Panc1 (cell line): ENCODE measurements around the gene CMIP. TPM values are rescaled to one million over a fixed set of nuclear protein-coding genes. Genes with fewer than 3 reads are reported as not detected.

ENCODE experiments used
- ATAC-seq: fragments of 200-7000 bp; cut with Tn5 transposase; 2 replicates; pipeline ENCODE4 v1.9.1; 2020; ENCODE audit warnings: mild to moderate bottlenecking, moderate library complexity
- BruUV-seq: library from RNA; stranded (reverse); fragments of 400-500 nt; replicated peaks from 2 replicates; lab custom pipeline; 2021; lab: Mats Ljungman, UMichigan
- CTCF ChIA-PET: fragments of 300-600 bp; sonication (Branson Sonifier 250); formaldehyde crosslinking; loops from one replicate; lab custom pipeline; 2022; ENCODE audit warnings: antibody characterized with exemption; lab: Charles Lee
- POLR2A ChIA-PET: fragments of 300-600 bp; sonication (Branson Sonifier 250); formaldehyde crosslinking; loops from one replicate; lab custom pipeline; 2022; ENCODE audit warnings: antibody characterized with exemption; lab: Charles Lee
- DNase-seq: peaks from one replicate; pipeline ENCODE4 v3.0.0-alpha.2; 2010; ENCODE audit warnings: low read depth, low spot score
- H3K27ac ChIP-seq: 2 replicates; pipeline ENCODE4 v1.5.1; 2011; ENCODE audit warnings: mild to moderate bottlenecking, low read length, inconsistent platforms
- H3K27me3 ChIP-seq: fragments of 200-500 bp; sonication (Bioruptor generic); 2 replicates; pipeline ENCODE4 v1.6.0; 2014; ENCODE audit warnings: low read length, inconsistent platforms; ENCODE audit not compliant: control insufficient read depth, insufficient read depth
- H3K36me3 ChIP-seq: fragments of 200-500 bp; sonication (Bioruptor generic); 2 replicates; pipeline ENCODE4 v1.5.1; 2014; ENCODE audit warnings: inconsistent platforms, mild to moderate bottlenecking, low read length, moderate library complexity; ENCODE audit not compliant: control insufficient read depth, insufficient read depth
- H3K4me1 ChIP-seq: 2 replicates; pipeline ENCODE4 v1.5.1; 2011; ENCODE audit warnings: inconsistent platforms, mild to moderate bottlenecking, low read length, moderate library complexity; ENCODE audit not compliant: control insufficient read depth, insufficient read depth
- H3K4me3 ChIP-seq, 2 experiments: 2 replicates each; pipeline ENCODE4 v1.5.1; 2011 to 2012; ENCODE audit warnings: low read depth in 2 of 2, low read length in 2 of 2, mild to moderate bottlenecking in 2 of 2, inconsistent platforms in 1 of 2, moderate library complexity in 1 of 2
- H3K9me3 ChIP-seq: fragments of 200-500 bp; sonication (Bioruptor generic); 2 replicates; pipeline ENCODE4 v1.5.1; 2014; ENCODE audit warnings: low read depth, mild to moderate bottlenecking, inconsistent platforms, low read length, moderate library complexity; ENCODE audit not compliant: control insufficient read depth, insufficient read depth
- CTCF ChIP-seq: fragments of 450-650 bp; IDR thresholded peaks from 2 replicates; pipeline ENCODE4 v1.5.1; 2017; ENCODE audit warnings: mild to moderate bottlenecking
- POLR2AphosphoS5 ChIP-seq: IDR thresholded peaks from 2 replicates; pipeline ENCODE4 v1.6.1; 2012; ENCODE audit warnings: mild to moderate bottlenecking, low read depth, low read length, moderate library complexity
- REST ChIP-seq, 2 experiments: IDR thresholded peaks; 2 replicates each; pipeline ENCODE4 v1.6.1; 2011 to 2012; ENCODE audit warnings: low read depth in 2 of 2, control low read depth in 1 of 2, low read length in 1 of 2, mild to moderate bottlenecking in 1 of 2, moderate library complexity in 1 of 2; ENCODE audit not compliant: insufficient read depth in 1 of 2
- SIN3A ChIP-seq: IDR thresholded peaks from 2 replicates; pipeline ENCODE4 v1.6.1; 2012; ENCODE audit warnings: low read depth, mild to moderate bottlenecking, low read length, moderate library complexity, borderline replicate concordance; ENCODE audit not compliant: insufficient read depth
- TCF7L2 ChIP-seq: IDR thresholded peaks from 2 replicates; pipeline ENCODE4 v1.6.1; 2011; ENCODE audit warnings: mild to moderate bottlenecking, low read depth, low read length, inconsistent platforms
- in situ Hi-C: cut with HindIII; loops from 2 replicates; pipeline ENCODE4 v1.10.0; 2016; ENCODE audit warnings: low sequenced_read_pairs, low pct_unique_long_range_greater_than_20kb
- intact Hi-C: fragments of 100-400 bp; cut with micrococcal nuclease; formaldehyde crosslinking; loops from one replicate; pipeline ENCODE4 v1.10.0; 2022; ENCODE audit not compliant: unreplicated experiment
- total RNA-seq: library from RNA; stranded (reverse); gene quantifications from one replicate; pipeline ENCODE4 v1.2.1, GENCODE V29; 2021; ENCODE audit not compliant: unreplicated experiment

Gene CMIP
- total RNA-seq, 1 experiment from 2014 or later, result 49.7 TPM

- no TSS peak for BruUV-seq
These were observed 123.6 kb downstream of the CMIP start for GRCh38 chr16:81567987-81568748.

GRCh38 chr16:81568749-81569087 lies 124.1 kb downstream of the CMIP start:
- POLR2A ChIA-PET, result no interaction called here

More at GRCh38 chr16:81567987-81568748, 123.6 kb downstream of the CMIP start:
- intact Hi-C loops, result no loop called here
- TF ChIP-seq SIN3A (no peak), REST (IDR thresholded peaks at IDR 0.05; ENCODE audit: insufficient read depth in 1 of 2, low read depth in 2 of 2, low read length in 1 of 2) (no peak), TCF7L2 (no peak), POLR2AphosphoS5 (no peak), CTCF (no peak)
- Histone ChIP-seq H3K9me3 (no peaks in the 10 kb centered on the region), H3K4me3 (no peak overlapping the region; a peak in 1 of 4 replicates), H3K27me3 (no peaks in the 10 kb centered on the region), H3K4me1 (peaks cover 40% of the 10 kb centered on the region), H3K36me3 (no peaks in the 10 kb centered on the region), H3K27ac (peak overlapping the region; percentile 86)
- no peak for DNase-seq
- in situ Hi-C loops, result no loop called here
- peak; percentile 90 for ATAC-seq
- CTCF ChIA-PET, result interaction anchor here (0.6 kb wide), 1 partner anchor 129 kb away, joined by 7 read pairs; no protein-coding TSS in a partner anchor
- POLR2A ChIA-PET, result no interaction called here

More at GRCh38 chr16:81568749-81569087, 124.1 kb downstream of the CMIP start:
- in situ Hi-C loops (no loop called here), intact Hi-C loops (no loop called here)
- CTCF ChIA-PET, result no interaction called here
- TF ChIP-seq REST (IDR thresholded peaks at IDR 0.05; ENCODE audit: insufficient read depth in 1 of 2, low read depth in 2 of 2, low read length in 1 of 2) (no peak), CTCF (no peak), TCF7L2 (no peak), SIN3A (no peak), POLR2AphosphoS5 (no peak)
- H3K4me3 ChIP-seq, result no peak overlapping the region
- H3K36me3 ChIP-seq, result no peaks in the 10 kb centered on the region
- DNase-seq (no peak), ATAC-seq (no peak)
- BruUV-seq, result no TSS peak
- peaks cover 40% of the 10 kb centered on the region for H3K4me1 ChIP-seq
- H3K27ac ChIP-seq, result peak overlapping the region; percentile 86
- H3K27me3 ChIP-seq, result no peaks in the 10 kb centered on the region
- no peaks in the 10 kb centered on the region for H3K9me3 ChIP-seq
